Fibroblast of the aortic adventitia (primary cell): ENCODE results near the gene BRD3. TPM values are rescaled to one million over a fixed set of nuclear protein-coding genes. Genes with fewer than 3 reads are reported as not detected.

Source experiments
- DNase-seq: peaks from one replicate; pipeline ENCODE4 v3.0.0-alpha.2; 2010; ENCODE audit warnings: low read depth
- H3K4me3 ChIP-seq: 2 replicates; pipeline ENCODE4 v1.5.1; 2011; ENCODE audit warnings: low read depth, mild to moderate bottlenecking, control low read depth, low read length, moderate library complexity
- CTCF ChIP-seq: IDR thresholded peaks from 2 replicates; pipeline ENCODE4 v1.5.1; 2011; ENCODE audit warnings: mild to moderate bottlenecking, low read length, control low read depth, inconsistent platforms; ENCODE audit not compliant: insufficient read depth
- total RNA-seq: library from RNA; depleted of rRNA; stranded (reverse); fragments of >200 nt; gene quantifications from 2 replicates; pipeline ENCODE4 v1.2.3, GENCODE V29; 2012; ENCODE audit warnings: low replicate concordance

Gene BRD3
- total RNA-seq, 1 donor: 7.4 TPM

GRCh38 chr9:134032456-134033222 lies 35.2 kb downstream of the BRD3 start:
- no peak for TF ChIP-seq CTCF
- DNase-seq: no peak
- H3K4me3 ChIP-seq: no peak overlapping the region

DNA sequence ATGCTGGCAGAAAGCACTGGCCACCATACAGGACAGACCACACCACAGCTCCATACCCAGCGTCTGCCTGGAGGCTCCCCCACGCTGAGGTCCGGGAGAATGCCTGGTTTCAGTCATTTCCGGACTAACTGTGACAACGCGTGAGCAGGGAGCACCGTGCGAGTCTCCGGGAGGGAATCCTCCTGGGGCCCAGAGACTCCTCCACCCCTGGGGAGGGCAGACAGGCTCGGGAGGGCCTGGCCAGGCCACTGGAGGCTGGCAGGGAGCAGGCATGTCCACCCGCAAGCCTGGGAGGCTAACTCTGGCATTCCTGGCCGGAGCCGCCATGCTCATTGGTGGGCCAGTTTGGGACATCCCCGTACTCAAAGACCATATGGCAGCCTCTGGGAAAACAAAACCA lies 36.0 kb downstream of the BRD3 start:
- no peak for TF ChIP-seq CTCF
- DNase-seq: no peak
- H3K4me3 ChIP-seq: no peak overlapping the region

- no peak overlapping the region for H3K4me3 ChIP-seq
- DNase-seq: no peak
- TF ChIP-seq CTCF: no peak
Measured at GRCh38 chr9:134030821-134031470, 36.9 kb downstream of the BRD3 start.

DNA sequence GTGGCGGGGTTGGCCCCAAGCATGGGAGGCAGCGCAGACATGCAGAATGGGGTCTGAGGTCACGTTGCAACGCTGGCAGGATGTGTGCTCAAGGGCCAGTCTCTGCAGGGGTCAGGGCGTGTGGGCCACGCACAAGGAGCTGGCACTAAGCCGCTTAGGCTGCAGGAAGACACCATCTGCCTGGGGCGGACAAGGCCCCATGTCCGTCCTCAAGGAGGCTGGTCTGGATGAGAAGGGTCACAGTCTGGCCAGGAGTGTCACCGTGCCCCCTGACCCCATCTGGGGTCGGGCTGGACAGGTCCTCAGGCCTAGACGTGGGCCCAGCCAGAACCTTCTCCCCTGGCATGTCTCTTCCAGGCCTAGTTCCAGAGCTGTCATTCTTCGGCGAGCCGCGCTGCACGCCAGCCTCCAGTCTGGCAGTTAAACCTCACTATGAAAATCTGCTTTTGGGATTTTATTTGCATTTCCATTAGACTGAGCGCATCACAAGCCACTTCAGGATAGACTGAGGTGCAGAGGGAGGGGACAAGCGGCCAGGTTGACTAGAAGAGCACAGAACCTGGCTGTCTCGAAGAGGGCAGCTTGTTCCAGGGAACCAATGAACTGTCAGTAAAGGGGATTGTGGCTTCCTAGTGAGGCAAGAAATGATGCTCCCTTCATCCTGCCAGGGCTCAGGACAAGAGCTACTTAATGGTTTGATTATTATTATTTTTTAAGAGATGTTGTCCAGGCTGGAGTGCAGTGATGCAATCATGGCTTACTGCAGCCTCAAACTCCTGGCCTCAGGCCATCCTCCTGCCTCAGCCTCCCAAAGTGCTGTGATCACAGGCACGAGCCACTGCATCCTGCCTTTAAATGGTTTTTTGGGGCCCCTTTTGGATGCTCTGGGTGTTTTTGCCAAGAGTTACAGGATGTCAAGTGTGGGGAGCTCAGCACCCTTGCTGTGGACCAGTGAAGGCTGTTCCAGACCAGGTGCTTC lies 38.3 kb downstream of the BRD3 start:
- no peak for TF ChIP-seq CTCF
- H3K4me3 ChIP-seq: no peak overlapping the region
- DNase-seq: no peak

DNA sequence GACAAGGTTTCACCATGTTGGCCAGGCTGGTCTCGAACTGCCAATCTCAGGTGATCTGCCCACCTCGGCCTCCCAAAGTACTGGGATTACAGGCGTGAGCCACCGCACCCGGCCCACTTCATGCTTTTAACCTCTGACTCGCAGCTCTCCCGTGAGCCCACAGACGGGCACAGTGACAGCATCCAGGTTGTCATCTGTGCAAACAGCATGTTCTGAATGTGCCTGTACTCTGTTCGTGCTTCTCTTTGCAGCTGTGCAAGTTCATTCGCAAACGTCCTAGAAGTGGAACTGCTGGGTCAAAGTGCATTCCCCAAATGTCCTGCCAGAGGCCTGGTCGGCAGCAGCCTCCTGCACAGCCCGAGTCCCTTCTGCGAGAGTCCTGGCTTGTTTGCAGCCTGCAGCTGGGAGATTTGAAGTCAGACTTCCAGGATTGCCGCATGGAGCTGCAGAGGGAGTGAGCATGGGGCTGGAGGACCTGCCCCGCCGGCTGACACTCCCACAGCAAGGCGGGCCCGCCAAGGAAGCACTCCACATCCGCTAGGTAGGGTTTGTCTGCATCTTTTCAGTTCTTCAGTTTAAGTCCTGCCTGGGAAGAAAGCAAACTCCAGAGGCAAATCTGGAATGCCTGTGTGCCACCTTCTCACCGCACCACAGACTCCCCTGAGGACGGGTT lies 39.1 kb downstream of the BRD3 start:
- no peak for TF ChIP-seq CTCF
- DNase-seq: no peak
- no peak overlapping the region for H3K4me3 ChIP-seq

GRCh38 chr9:134028076-134028475 lies 39.8 kb downstream of the BRD3 start:
- no peak for TF ChIP-seq CTCF
- DNase-seq: no peak
- no peak overlapping the region for H3K4me3 ChIP-seq
